GF-D8 (cell line): ENCODE measurements around the gene AADACL4.

Experiments used
- DNase-seq: peaks from one replicate; lab custom pipeline; 2025; lab: John Stamatoyannopoulos, UW

AADACL4 gene

DNA sequence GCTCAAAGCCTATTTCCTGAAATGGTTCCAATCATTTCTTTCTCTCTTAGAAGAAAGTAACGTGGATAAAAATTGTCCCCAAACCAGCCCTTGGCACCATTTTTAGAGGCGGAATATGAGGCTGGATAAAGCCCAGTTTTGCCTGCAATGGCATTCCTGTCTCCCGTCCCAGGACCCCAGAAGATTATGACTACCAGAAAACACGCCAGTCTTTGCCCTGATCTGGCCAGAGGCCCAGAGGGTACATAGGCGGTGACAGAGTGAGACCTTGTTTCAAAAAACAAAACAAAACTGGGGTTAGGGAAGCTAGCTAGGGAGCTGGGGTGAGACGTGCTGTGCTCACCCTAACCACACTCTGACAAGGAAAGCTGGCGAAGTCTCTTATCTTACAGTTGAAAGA, at the start of gene AADACL4:
Gene AADACL4, plus strand, starts transcription at position 301 of the 400 bp plus-strand sequence. CDS start 462 bp downstream, outside the sequence.
- no peak for DNase-seq

DNA sequence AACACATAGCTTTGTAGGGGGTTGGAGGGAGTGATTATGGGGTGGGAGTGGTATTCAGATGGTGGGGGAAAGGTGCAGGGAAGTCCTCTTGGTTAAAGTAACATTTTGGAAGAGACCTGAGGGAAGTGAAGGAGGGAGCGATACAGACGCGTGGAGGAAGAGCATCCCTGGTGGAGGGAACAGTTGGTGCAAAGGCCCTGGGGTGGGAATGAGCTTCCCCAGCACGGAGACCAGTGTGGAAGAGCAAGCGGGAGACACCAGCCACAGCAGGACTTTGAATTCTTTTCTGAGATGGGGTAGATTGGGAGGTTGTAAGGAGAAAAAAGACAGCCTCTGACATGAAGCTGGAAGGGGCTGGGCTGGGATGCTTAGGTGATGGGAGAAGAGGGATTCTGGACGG, 49.4 kb upstream of the AADACL4 start:
- DNase-seq: no peak

DNA sequence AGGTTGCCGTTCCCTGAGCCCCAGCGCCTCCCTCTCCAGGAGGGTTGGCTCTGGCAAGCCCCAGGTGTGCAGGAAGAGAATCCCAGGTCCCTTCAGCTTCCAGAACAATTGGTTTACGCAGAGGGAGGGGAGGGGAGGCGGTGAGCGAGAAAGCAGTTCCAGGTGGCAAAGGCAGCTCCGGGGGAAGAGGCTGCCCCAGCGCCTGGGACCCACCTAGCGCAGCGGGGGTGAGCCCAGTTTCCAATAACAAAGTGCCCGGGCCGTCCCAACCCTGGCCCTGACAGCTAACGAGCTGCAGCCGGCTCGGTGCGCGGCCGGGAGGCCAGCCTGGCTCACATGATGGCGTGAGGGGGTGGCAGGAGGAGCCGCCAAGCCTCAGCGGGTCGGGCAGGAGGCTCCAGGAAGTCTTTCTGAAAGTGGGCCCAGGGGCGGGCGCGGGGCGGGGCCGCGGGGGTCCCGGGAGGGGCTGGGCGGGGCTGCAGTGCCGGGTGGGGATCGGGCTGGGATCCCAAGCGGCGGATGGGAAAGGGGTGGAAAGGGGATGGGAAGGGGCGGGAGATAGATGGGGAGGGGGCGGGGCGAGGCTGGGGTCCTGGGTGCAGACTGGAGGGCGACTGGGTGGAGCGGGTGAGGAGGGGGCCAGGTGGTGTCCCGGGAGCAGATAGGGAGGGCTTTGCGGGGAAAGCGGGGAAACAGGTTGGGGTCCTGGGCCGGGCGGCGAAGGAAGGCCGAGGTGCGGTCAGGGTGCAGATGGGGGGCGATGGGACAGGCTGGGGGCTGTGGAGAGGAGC, 48.7 kb upstream of the AADACL4 start:
- no peak for DNase-seq

DNA sequence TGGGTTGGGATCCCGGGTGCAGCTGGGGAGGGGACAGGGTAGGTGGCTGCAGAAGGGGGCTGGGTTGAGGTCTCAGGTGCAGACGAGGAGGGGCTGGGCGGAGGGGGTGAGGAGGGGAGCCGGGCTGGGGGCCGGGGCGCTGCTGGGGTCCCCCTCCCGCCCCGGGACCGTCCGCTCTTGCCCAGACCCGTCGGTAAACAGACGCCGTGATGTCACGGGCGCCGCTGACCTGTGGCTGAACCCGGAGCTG, 48.2 kb upstream of the AADACL4 start:
- DNase-seq: no peak

DNA sequence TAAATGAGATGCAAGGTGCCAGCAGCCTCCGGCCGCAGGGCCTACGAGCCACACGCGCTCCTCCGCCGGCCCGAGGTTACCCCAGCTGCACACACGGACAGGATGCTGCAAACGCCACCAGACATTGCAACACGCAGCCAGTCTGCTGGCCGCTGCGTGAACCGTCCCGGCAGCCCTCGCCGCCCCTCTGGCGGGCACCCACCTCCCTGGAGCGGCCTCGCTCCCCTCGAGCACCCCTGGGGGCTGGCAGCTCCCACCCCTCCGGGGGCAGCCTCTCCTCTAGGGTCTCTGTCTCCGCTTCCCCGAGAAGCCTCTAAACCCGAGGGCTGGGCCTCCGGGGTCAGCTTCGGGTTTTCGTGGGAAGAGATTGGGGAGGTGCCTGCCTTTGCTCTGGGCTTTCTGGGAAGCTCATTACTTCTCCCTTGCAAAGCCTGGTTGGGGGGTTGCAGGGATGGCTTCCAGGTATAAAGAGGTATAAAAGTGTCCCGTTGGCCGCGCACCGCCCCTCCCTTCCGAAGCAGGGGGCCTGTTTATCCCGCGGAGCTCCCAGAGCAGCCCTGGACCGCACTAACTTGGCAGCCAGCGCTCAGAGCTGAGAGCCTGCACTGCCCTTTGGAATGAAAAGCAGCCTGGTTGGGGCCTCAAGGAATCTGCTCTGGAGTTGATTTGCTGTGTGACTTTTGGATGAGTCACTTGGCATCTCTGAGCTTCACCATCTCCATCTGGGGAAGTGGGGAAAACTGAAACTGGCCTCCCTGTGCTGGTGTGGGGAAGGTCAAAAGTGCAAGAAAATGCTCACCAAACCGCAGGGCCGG, 47.7 kb upstream of the AADACL4 start:
- no peak for DNase-seq

DNA sequence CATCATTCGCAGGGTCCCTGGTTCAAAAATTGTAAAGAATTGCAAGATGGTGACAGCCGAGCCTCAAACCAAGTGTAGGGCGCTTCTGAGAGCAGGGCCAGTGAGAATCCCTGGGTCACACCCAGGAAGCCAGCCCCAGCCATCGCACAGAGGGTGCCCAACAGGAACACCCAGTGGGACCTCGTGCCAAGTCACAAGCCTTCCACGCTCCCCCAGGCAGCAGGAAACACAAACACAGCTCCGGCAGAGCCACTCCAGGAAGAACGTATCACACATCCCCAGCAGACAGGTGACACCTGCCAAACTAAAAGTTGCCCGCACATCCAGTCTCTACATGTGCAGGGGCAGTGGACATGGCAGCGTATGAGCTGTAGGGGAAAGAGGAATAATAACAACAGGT, 46.1 kb upstream of the AADACL4 start:
- no peak for DNase-seq

DNA sequence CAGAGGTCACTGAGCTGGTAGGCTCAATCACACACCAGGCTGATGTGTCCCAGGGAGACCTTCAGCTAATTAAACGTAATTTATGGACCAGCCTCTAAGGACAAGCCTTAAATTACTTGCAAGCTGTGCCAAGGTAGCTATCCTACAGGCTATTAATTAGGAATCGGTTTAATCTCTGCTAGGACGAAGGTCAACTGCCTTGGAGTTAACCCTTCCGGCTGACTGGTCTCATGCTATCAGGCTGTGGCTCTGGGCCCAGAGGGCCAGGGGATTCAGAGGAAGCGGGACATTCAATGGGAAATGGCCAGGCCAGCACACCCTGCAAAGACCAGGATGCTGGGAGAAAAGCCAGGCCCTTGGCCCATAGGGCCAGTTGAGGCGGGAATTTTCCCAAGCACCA, 44.9 kb upstream of the AADACL4 start:
- no peak for DNase-seq

DNA sequence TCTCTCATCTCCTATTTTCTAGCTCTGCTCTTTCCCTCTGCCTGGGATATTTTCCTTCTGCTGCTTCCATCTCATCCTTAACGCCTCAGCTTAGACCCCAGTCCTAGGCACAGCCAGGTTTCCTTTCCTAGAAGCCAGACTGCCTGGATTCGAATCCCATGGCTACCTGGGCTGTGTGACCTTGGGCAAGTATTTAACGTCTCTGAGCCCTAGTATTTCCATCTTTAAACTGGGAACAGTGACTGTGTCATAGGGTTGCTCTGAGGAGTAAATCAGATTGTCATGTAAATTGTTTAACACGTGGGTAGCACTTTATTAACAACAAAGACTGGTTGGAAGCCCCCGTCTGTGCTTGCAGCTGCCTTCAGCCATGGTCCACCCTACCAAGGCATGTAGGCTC, 44.2 kb upstream of the AADACL4 start:
- DNase-seq: no peak

DNA sequence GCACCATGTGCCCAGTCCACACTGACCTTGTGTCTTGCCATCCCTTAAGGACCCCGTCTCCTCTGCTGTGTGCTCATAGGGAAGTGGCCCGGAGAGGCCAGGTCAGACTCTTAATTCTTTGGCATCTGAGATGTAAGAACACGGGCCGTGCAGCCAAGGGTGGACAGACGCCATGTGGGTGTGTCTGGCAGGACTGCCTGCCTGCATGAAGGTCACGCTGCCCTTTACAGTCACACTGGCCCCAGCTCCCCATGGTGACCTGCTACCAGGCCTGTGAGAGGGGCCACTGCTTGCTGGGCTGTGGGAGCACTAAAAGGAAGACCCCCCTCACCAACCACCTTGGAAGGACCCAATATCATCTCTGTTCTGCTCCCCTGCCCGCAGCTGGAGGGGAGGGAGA, 43.5 kb upstream of the AADACL4 start:
- DNase-seq: no peak

DNA sequence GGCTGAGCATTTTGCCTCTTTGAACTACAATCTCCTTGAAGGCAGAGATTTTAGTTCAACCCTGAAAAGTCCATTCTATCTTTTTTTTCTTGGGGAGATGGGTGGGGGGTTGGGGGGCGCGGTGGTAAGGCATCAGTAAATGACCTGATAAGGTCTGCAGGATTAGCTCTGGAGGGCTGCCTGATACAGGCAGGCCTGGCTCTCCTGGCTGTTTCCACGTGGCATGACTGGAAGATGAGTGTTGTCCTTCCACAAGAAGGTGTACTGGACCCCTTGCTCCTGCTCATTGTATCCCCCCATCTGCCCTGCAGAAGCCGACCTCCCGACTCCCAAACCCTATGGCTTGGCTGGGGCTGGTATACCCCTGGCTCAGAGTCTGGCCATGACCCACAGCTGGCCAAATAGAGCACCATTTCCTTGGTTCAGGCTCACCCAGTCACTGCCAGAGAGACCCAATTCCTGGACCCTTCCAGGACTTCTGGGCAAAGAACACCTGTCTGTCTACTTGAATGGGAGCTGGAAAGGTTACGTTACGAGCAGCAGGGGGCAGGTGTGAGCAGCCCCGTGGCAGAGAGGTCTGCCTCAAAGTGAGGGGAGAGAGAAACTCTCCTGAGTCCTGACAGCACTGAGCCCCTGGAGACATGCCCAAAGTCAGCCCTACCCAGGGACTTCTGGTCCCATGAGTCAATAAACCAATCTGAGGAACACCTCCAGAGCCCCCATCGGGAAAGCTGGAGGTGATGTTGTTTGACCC, 42.8 kb upstream of the AADACL4 start:
- no peak for DNase-seq

DNA sequence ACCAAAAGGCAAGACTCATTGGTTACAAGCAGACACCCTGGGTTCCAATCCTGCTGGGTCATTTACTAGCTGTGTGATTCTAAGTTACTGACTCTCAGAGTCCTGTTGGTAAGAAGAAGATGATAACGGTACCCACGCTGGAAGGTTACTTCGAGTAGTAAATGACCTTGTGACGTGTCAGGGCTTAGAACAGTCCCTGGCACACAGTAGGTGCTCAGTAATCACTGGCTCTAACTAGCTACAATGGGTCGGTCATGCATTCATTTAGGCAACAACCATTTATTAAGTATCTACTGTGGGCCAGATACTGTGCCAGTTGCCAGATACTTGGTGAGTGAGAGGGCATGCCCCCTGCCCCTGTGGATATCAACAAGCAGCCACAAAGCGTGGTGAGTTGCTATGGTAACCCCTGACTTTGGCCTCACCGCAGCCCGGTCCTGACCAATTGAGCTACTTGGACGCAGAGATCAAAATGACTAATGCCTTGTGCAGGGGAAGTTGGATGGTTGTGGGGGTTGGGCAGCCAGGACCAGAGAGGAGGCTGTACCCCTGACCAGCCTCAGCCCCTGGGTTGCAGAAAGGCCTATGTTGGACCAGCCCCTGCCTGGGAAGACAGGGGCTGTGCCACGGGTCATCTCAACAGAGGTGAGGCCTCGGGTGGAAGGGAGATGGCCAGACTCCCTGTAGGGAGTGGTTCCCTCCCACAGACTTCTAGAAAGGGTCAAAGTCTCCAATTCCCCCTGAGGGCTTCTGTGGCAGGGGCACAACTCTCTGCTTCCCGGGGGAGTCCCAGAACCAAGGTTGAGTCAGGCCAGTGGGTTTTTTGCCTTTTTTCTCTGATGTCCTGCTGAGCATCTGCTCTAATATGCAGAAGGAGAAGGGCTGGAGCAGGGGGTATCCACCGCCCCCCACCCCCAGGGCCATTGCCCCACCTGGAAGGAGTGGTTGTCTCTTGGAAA, 41.9 kb upstream of the AADACL4 start:
- DNase-seq: no peak

DNA sequence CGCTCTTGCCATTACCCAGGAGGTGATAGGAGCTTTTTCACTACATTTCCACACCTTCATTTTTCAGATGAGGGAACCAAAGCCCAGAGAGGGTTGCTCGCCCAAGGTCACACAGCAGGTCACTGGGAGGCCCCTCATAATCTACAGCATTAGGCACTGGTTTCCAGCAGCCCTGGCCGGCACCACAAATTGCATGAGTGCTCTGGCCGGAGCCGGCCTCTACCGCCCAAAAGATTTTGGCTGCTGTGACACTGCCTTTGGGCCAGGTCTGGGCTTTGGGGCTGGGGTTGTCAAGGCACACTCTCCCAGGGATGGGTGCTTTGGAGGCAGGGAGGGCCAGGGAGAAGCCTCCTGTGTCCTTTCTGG, 41.2 kb upstream of the AADACL4 start:
- no peak for DNase-seq

DNA sequence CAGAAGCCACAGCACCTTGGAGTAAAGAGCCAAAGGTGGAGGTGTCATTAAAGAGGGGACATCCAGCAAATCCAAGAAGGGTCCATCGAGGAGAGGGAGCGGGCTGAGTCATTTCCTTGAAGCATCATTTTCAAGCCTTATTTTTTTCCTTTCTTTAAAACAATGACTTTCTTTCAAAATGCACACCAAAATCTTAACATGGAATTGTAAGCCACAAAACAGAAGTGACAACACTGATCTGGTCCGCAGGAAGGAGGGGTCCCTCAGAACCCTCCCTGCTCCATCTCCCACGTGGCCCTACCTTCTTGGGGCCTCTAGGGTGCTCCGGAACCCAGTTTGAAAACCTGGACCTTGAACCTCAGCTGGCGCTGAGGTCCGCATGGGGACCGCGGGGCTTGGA, 40.7 kb upstream of the AADACL4 start:
- no peak for DNase-seq

DNA sequence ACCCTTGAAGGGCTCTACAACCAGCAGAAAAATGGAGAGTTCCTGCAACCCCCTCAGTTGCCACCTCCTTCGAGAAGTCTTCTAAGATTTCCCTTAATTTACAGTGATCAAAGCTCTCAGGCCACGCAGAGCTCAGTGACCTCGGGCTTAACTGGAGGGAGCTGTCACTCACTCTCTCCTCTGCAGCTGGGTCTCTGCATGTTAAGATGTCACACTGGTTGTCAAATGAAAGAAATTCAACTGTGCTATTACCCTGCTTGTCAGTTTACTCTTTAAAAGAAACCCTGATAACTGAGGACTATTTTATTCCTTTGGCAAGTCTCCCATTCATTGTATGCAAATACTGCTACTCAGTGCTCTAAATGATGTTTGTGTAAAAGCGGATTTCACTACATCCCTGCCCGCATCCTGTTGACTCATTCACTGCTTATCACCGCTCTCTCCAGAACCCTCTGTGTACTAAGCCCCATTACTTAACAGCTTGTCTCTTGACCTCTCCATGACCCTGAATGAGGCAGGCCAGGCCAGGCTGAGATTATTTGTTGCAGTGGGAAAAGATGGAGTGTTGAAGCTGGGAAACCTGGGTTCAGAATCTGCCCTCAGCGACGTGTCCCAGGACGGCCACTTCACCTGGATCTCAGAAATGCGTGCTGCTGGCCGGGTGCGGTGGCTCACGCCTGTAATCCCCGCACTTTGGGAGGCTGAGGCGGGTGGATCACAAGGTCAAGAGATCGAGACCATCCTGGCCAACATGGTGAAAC, 39.6 kb upstream of the AADACL4 start:
- peak; percentile 54 for DNase-seq

DNA sequence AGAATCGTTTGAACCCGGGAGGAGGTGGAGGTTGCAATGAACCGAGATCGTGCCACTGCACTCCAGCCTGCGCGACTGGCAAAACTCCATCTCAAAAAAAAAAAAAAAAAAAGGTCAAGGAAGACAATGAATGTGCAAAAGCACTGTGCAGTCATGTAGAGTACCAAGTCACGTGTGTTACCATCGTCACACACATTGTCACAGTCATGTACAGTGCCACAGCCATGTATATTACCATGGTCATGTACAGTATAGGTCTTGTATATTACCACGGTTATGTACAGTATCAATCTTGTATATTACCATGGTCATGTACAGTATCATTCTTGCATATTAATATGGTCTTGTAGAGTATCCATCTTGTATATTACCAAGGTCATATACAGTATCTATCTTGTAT, 38.9 kb upstream of the AADACL4 start:
- no peak for DNase-seq

DNA sequence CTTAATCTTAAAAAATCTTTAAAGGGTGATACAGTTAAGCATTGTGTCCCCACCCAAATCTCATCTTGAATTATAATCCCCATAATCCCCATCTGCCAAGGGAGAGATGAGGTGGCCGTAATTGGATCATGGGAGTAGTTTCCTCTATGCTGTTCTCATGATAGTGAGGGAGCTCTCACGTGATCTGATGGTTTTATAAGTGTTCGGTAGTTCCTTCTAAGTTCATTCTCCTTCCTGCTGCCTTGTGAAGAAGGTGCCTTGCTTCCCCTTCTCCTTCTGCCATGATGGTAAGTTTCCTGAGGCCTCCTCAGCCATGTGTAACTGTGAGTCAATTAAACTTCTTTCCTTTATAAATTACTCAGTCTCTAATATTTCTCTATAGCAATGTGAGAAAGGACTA, 36.6 kb upstream of the AADACL4 start:
- no peak for DNase-seq

DNA sequence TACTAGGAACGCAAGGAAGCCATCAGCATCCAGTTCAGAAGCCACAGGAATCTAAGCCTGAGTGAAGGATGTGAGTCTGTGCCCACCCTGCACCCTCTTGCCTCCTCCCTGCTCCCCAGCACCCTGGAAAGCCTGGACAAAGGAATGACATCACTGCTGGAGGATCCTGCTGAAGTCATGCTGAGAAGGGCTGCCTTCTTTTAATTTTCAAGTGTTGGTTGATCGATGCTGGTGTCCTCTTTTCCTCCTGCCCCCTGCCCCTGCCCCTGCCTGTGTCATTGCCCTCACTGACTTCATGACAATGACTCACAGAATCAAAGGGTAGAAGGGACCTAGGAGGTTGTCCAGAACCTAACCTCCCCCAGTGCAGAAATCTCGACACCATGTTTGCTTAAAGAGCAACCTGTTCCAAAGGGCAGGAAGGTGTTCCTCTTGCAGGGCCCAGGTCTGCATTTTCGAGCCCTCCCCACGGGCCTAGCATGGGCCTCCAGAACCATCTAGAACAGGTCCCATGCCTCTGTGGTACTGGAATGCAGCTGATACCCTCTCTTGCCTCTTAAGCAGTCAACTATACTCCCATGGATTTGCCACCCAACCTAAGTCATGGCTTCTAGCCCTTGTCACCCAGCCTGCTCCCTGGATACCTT, 35.5 kb upstream of the AADACL4 start:
- DNase-seq: no peak

DNA sequence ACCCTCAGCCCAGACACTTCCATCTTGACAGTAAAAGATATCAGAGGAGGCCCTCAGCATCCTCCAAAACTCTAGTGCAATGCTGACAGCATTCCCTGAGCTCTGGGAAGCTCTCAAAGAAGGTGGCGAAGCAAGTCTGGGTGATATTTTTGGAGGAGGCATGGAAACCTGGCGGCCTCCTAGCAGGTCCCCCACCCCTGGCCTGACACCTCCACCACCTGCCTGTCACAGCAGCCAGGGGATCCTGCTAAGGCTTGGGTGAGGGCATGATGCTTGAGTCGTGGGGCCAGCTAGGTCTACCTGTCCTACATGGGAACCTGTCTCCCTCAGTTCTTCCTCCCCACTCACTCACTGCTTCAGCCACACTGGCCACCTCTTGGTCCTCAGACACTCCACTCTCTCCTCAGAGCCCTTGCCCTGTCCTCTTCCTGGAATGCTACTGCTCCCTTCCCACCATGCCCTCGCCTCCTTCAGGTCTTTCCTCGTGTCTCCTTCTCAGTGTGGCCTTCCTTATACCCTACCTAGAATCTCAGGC, 34.3 kb upstream of the AADACL4 start:
- DNase-seq: no peak

DNA sequence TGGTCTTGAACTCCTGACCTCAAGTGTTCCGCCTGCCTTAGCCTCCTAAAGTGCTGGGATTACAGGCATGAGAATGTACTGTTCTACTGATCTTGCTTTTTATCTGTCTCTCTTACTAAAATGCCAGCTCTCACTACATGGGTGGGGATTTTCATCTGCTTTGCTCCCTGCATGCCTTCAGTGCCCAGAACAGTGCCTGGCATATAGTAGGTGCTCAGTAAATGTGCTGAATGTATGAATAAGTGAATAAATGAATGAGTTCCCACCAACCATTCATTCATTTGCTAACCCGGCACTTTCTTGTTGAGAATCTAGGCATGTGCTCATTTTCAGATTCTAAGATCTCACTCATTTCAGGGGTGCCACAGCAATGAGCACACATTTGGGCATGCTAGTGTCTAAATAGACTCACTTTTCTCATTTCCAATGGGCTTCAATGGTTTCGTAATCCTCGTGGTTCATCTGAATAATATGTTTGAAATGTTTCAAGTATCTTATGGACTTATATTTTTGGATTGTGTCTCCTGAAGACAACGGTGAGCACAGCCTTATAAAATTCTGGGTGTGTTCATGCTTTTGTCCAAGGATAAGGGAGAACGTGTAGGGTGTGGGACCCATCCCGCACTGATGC, 33.5 kb upstream of the AADACL4 start:
- no peak for DNase-seq

DNA sequence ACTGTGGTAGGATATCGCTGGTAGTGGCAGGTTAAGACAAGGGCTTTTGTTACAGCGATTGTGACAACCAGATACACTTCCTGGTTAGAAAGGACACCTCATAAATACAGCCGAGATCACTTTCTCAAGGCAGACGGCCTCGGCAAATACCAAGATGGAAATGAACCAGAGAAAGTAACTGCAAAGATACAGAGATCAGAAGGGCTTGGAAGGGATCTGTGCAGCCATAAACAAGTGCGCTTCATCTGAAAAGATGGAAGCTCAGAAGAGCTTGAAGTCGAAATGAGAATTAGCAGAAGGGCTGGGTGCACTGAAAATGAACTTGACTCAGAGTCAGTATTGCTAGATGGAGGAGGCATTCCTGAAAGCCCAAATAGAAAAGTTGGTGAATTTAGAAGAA, 32.9 kb upstream of the AADACL4 start:
- no peak for DNase-seq
